GM12878 (cell line): Measurements from ENCODE around the gene OVCA2. TPM values are rescaled to one million over a fixed set of nuclear protein-coding genes. Genes with fewer than 3 reads are reported as not detected.

Experiments
- BCLAF1 ChIP-seq: fragments of 450-650 bp; IDR thresholded peaks from 2 replicates; pipeline ENCODE4 v1.6.1; 2017; ENCODE audit warnings: antibody characterized with exemption, mild to moderate bottlenecking, moderate library complexity
- CBX3 ChIP-seq: fragments of 200-600 bp; sonication (generic); IDR thresholded peaks from 2 replicates; pipeline ENCODE4 v1.6.1; 2016; ENCODE audit warnings: low read depth, borderline replicate concordance
- CTCF ChIP-seq, 3 experiments: IDR thresholded peaks in 2 of 3; conservative IDR thresholded peaks in 1 of 3; 2 replicates each; pipeline ENCODE4 v1.5.1; 2011; ENCODE audit warnings: low read depth in 3 of 3, low read length in 3 of 3, mild to moderate bottlenecking in 3 of 3, control low read depth in 2 of 3, moderate library complexity in 2 of 3, inconsistent platforms in 1 of 3, mixed read lengths in 1 of 3; ENCODE audit not compliant: control insufficient read depth in 2 of 3, insufficient read depth in 1 of 3; ENCODE audit errors: extremely low read depth in 1 of 3
- MEF2B ChIP-seq: fragments of 450-650 bp; IDR thresholded peaks from 2 replicates; pipeline ENCODE4 v1.6.1; 2018; ENCODE audit warnings: mild to moderate bottlenecking, moderate library complexity; ENCODE audit not compliant: partially characterized antibody, poor library complexity, severe bottlenecking
- POU2F2 ChIP-seq: IDR thresholded peaks from 3 replicates; pipeline ENCODE4 v1.6.1; 2011; ENCODE audit warnings: low read depth, mild to moderate bottlenecking, low read length, borderline replicate concordance
- RAD21 ChIP-seq: IDR thresholded peaks from 2 replicates; pipeline ENCODE4 v1.6.1; 2011; ENCODE audit warnings: mild to moderate bottlenecking, low read depth, low read length, moderate library complexity; ENCODE audit not compliant: insufficient read depth
- RELB ChIP-seq: fragments of 450-650 bp; IDR thresholded peaks from 2 replicates; pipeline ENCODE4 v1.6.1; 2017; ENCODE audit warnings: low read depth, mild to moderate bottlenecking, moderate library complexity
- YY1 ChIP-seq: IDR thresholded peaks from 2 replicates; pipeline ENCODE4 v1.6.1; 2011; ENCODE audit warnings: low read depth, mild to moderate bottlenecking, low read length
- ZNF207 ChIP-seq: fragments of 450-650 bp; IDR thresholded peaks from 2 replicates; pipeline ENCODE4 v1.6.1; 2014; ENCODE audit warnings: antibody characterized with exemption, mild to moderate bottlenecking, borderline replicate concordance
- ZNF274 ChIP-seq: IDR thresholded peaks from one replicate; pipeline ENCODE4 v1.8.0; 2011; ENCODE audit not compliant: insufficient read length, insufficient read depth
- polyA plus RNA-seq, 11 experiments: library from polyadenylated mRNA; depleted of rRNA in 4 of 11; unstranded in 6 of 11; stranded (reverse) in 5 of 11; fragments of >200 nt; fragmentation: Nextera tagmentation in 4 of 11; fragmentation: Illumina TruSeq in 1 of 11; extraction: Ambion mirVana in 4 of 11; extraction: Trizol in 1 of 11; gene quantifications; 1 replicate in 1 of 11; 2 replicates in 10 of 11; pipeline versions ENCODE4 v1.2.1 to v1.2.3, GENCODE V29; 2011 to 2016; ENCODE audit warnings: inconsistent platforms in 2 of 11, missing spikeins in 2 of 11, low read depth in 1 of 11
- total RNA-seq, 4 experiments: library from RNA; depleted of rRNA in 3 of 4; stranded (reverse); fragments of >200 nt in 3 of 4; fragmentation: Illumina TruSeq in 1 of 4; extraction: Trizol in 1 of 4; gene quantifications; 2 replicates each; pipeline versions ENCODE4 v1.2.1 to v1.2.3, GENCODE V29; 2013 to 2021
- TF ChIP-seq, protein P1 (sequence below): IDR thresholded peaks from 2 replicates; pipeline ENCODE4 v1.6.1; 2012; ENCODE audit warnings: improper control_type of control experiment, low read depth, low read length; ENCODE audit not compliant: insufficient replicate concordance
- TF ChIP-seq, protein P2 (sequence below): fragments of 450-650 bp; IDR thresholded peaks from 2 replicates; pipeline ENCODE4 v1.6.1; 2017; ENCODE audit warnings: mild to moderate bottlenecking, moderate library complexity

Gene OVCA2
- total and polyA plus RNA-seq, 10 of the 15 experiments (the other 5 are each of a cell fraction or from before 2014, with no cell fraction given), result 6.1 to 75.3 (median 40.7) TPM

- TF ChIP-seq, protein P1, sequence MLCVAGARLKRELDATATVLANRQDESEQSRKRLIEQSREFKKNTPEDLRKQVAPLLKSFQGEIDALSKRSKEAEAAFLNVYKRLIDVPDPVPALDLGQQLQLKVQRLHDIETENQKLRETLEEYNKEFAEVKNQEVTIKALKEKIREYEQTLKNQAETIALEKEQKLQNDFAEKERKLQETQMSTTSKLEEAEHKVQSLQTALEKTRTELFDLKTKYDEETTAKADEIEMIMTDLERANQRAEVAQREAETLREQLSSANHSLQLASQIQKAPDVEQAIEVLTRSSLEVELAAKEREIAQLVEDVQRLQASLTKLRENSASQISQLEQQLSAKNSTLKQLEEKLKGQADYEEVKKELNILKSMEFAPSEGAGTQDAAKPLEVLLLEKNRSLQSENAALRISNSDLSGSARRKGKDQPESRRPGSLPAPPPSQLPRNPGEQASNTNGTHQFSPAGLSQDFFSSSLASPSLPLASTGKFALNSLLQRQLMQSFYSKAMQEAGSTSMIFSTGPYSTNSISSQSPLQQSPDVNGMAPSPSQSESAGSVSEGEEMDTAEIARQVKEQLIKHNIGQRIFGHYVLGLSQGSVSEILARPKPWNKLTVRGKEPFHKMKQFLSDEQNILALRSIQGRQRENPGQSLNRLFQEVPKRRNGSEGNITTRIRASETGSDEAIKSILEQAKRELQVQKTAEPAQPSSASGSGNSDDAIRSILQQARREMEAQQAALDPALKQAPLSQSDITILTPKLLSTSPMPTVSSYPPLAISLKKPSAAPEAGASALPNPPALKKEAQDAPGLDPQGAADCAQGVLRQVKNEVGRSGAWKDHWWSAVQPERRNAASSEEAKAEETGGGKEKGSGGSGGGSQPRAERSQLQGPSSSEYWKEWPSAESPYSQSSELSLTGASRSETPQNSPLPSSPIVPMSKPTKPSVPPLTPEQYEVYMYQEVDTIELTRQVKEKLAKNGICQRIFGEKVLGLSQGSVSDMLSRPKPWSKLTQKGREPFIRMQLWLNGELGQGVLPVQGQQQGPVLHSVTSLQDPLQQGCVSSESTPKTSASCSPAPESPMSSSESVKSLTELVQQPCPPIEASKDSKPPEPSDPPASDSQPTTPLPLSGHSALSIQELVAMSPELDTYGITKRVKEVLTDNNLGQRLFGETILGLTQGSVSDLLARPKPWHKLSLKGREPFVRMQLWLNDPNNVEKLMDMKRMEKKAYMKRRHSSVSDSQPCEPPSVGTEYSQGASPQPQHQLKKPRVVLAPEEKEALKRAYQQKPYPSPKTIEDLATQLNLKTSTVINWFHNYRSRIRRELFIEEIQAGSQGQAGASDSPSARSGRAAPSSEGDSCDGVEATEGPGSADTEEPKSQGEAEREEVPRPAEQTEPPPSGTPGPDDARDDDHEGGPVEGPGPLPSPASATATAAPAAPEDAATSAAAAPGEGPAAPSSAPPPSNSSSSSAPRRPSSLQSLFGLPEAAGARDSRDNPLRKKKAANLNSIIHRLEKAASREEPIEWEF, result no peak
- TF ChIP-seq, protein P2, sequence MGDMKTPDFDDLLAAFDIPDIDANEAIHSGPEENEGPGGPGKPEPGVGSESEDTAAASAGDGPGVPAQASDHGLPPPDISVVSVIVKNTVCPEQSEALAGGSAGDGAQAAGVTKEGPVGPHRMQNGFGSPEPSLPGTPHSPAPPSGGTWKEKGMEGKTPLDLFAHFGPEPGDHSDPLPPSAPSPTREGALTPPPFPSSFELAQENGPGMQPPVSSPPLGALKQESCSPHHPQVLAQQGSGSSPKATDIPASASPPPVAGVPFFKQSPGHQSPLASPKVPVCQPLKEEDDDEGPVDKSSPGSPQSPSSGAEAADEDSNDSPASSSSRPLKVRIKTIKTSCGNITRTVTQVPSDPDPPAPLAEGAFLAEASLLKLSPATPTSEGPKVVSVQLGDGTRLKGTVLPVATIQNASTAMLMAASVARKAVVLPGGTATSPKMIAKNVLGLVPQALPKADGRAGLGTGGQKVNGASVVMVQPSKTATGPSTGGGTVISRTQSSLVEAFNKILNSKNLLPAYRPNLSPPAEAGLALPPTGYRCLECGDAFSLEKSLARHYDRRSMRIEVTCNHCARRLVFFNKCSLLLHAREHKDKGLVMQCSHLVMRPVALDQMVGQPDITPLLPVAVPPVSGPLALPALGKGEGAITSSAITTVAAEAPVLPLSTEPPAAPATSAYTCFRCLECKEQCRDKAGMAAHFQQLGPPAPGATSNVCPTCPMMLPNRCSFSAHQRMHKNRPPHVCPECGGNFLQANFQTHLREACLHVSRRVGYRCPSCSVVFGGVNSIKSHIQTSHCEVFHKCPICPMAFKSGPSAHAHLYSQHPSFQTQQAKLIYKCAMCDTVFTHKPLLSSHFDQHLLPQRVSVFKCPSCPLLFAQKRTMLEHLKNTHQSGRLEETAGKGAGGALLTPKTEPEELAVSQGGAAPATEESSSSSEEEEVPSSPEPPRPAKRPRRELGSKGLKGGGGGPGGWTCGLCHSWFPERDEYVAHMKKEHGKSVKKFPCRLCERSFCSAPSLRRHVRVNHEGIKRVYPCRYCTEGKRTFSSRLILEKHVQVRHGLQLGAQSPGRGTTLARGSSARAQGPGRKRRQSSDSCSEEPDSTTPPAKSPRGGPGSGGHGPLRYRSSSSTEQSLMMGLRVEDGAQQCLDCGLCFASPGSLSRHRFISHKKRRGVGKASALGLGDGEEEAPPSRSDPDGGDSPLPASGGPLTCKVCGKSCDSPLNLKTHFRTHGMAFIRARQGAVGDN, result peak; percentile 98
- TF ChIP-seq RAD21, result no peak
- TF ChIP-seq YY1, result 0 out of 2 replicates have a peak, but pooled peaks have one; percentile 53
- TF ChIP-seq BCLAF1, result no peak
- no peak for TF ChIP-seq CTCF (IDR thresholded peaks at IDR 0.05 in 2 of 3, conservative IDR thresholded peaks at IDR 0.05 in 1 of 3; ENCODE audit: control insufficient read depth in 2 of 3, extremely low read depth in 1 of 3, insufficient read depth in 1 of 3, low read depth in 3 of 3, low read length in 3 of 3)
- TF ChIP-seq RELB, result peak; percentile 93
- TF ChIP-seq MEF2B, result peak; percentile 88
- TF ChIP-seq POU2F2, result peak; percentile 97
- TF ChIP-seq ZNF274, result no peak
- no peak for TF ChIP-seq ZNF207
- TF ChIP-seq CBX3, result no peak
Measured at GRCh38 chr17:2087597-2088211, 45.9 kb downstream of the OVCA2 start (continued).
